ENCODE results near the gene ZNF625.
"Not testable (repeated sequence)": the region's sequence is repeated elsewhere in the genome, so short reads cannot be mapped to it uniquely, and the experiment has no call there.

The ZNF625 gene

DNA sequence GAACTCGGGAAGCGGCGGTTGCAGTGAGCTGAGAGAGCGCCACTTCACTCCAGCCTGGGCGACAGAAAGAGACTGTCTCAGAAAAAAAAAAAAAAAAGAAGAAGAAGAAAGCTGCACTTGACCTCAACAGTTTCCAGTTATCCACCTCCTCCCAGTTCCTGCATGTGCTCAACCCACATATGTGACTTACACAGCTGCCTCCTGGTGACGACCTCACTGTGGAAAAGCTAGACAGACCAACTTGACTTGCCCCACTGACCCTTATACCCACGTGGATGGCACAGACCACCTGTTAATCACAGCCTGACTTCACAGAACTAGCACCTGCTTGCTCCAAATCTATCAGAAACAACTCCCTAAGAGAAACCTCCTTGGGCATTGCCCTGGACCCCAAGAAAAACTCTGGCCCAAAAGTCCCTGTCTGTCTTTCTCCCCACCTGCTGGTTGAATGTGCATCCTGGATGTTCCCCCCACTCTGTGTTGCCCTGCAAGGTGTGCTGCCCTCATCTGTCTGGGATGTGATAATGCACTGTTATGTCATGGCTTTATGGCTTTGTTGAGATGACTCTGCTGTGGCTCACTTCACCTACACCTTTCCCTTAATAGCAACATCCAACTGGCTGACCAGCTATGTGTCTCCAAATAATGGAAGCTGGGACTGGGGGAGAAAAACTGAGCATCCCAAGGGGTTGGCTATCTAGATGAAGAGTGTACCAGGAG, 19.2 kb downstream of the ZNF625 start:
- peak; percentile 56 for DNase-seq

DNA sequence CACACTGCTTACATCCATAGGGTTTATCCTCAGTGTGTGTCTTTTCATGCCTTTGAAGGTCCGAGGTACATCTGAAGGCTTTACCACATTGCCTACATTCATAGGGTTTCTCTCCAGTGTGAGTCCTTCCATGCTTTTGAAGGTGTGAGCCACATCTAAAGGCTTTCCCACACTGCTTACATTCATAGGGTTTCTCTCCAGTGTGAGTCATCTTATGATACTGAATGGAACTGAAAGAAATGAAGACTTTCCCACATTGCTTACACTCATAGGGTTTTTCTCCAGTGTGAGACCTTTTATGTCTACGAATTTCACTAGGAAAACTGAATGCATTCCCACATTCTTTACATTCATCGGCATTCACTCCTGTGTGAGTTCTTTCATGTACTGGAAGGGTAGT, 23.5 kb downstream of the ZNF625 start:
- DNase-seq = no peak

DNA sequence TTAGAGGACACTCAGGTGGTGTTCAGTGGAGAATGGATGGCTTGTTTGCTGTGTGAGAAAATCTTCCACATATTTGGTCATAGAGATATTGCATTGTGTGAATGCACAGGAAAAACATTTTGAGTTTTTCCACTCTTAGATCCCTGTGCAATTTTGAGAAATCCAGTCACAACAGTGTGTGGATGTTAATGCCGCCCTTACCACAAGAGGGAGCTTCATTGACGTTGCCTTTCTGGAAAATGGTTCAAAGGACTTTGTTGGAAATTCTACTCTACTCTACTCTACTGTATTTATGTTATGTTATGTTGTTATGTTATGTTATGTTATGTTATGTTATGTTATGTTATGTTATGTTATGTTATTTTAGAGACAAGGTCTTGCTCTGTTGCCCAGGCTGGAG, 29.8 kb downstream of the ZNF625 start:
- DNase-seq = peak; percentile 10

DNA sequence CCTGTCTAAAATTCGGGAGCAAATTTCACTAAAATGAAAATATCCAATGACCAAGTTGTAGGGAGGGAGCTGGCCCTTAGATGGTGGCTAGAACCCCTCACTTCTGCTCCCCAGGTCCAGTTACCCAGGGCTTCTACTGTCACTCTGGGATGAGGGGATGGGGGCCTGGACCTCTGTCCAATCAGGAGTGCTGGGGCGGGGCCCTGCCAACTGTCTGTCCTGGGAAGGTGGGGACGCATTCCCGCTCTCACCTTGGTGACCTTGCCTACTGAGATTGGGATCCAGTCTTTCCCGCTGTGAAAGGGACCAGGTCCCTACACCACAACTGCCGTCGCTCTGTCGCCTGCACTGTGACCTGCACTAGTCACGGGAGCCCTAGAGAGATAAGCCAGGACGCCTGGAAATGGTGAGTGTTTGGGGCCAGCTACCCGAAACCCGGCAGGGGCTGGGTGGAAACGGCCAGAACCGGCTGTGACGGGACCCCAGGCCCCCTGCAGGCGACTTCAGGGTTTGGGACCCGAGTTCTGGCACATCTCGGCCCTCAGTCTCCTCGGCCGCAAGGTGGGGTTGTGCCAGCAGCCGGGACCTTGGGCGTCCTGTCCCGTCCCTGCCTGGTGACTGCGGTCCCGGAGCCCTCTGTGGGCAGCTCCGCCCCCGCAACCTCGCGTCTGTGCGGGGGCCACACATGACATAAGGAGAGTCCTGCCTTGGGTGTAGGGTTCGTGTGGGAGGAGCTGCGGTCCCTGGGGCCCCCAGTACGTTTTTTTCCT, 39.1 kb downstream of the ZNF625 start:
- DNase-seq = no peak

DNA sequence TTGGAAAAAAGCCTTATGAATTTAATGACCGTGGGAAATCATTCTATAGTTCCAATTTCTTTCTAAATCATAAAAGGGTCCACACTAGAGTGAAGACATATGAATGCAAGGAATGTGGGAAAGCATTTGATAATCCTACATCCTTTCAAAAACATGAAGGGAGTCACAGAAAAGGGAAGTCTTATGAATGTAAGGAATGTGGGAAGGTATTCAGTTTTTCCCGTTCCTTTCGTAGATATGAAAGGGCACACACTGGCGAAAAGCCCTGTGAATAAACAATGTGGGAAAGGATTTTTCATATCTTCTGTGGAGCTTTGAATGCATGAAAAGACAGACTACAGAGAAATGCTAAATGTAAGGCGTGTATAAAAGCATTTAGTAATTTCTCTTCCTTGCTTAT, 43.4 kb downstream of the ZNF625 start:
- no peak for DNase-seq

DNA sequence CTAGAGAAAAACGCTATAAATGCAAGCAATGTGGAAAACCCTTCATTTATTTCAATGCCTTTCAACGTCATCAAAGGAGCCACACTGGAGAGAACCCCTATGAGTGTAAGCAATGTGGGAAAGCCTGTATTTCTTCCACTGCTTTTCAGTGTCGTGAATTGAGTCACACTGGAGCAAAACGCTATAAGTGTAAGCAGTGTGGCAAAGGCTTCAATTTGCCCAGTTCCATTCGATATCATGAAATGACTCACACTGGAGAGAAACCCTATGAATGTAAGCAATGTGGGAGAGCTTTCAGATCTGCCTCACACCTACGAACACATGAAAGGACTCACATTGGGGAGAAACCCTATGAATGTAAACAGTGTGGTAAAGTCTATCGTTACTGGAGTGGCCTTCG, 43.8 kb downstream of the ZNF625 start:
- DNase-seq = no peak

DNA sequence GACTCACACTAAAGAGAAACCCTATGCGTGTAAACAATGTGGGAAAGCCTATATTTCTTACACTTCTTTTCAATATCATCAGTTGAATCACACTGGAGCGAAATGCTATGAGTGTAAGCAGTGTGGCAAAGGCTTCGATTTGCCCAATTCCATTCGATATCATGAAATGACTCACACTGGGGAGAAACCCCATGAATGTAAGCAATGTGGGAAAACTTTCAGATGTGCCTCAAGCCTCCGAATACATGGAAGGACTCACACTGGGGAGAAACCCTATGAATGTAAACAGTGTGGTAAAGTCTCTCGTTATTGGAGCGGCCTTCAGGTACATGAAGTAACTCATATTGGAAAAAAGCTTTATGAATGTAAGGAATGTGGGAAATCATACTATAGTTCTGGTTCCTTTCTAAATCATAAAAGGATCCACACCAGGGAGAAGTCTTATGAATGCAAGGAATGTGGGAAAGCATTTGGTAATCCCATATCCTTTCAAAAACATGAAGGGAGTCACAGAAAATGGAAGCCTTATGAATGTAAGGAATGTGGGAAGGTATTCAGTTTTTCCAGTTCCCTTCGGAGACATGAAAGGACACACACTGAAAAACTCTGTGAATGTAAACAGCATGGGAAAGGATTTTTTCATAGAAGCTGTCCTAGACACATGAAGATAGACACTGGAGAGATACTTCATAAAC, 44.4 kb downstream of the ZNF625 start:
- DNase-seq = no peak

DNA sequence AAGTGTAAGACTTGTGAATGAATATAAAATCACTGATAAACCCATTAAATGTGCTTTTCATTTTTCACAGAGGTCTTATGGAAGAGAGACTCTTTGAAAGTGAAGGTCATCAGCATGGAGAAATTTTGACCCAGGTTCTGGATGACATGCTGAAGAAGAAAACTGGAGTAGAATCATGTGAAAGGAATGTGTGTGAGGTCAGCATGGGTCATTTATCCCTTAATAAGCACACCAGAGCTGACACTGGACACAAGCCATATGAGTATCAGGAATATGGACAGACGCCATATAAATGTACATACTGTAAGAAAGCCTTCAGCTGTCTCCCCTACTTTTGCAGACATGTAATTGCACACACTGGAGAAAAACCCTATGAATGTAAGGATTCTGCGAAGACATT, 45.4 kb downstream of the ZNF625 start:
- no peak for DNase-seq

DNA sequence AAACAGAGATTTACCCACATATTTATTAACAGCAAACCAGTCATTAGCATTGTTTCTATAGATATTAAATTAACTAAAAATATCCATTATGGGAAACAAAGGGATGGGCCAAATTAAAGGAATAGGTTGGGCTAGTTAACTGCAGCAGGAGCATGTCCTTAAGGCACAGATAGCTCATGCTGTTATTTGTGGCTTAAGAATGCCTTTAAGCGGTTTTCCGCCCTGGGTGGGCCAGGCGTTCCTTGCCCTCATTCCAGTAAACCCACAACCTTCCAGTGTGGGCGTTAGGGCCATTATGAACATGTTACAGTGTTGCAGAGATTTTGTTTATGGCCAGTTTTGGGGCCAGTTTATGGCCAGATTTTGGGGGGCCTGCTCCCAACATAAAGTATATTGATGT, 52.6 kb downstream of the ZNF625 start:
- DNase-seq = not testable (repeated sequence)

DNA sequence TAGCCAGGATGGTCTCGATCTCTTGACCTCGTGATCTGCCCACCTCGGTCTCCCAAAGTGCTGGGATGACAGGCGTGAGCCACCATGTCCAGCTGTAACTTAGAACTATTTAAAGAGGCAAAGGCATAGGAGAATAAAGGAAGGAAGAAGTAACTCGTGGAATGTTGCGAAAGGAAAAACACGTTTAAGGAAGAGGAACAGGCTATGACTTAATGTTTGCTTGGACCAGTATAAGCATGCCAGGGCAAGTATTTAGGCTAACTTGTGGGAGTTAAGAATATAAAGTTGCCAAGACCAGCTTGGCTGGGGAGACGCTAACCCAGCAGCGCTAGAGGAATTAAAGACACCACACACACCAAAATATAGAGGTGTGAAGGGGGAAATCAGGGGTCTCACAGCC, 58.5 kb downstream of the ZNF625 start:
- DNase-seq = no peak

DNA sequence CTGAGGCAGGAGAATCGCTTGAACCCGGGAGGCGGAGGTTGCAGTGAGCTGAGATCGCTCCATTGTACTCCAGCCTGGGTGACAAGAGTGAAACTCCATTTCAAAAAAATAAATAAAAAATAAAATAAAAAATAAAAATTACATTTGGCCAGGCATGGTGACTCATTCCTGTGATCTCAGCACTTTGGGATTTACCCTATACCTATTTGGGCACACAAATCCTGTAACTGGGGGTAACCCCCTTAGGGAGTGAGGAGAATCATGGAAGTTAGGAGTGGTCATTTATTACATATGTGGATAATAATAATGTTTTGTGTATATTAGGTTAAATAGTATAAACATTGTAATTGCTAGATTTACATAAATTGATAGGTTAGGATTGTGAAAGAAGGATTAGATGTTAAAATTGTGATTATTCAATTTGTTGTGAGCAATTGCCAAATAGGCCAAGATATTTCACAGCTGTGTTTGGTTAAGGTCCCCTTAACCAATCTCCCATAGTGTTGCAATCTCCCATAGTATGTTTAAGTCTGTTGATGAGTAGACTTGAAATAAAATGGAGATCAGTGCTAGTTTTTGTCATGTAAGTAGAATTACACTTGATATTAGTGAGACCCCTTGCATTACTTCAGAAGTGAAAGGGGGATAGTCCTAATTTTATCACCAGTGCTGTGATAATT, 61.3 kb downstream of the ZNF625 start:
- no peak for DNase-seq
